Measurements from ENCODE around the gene NEK4.

NEK4 gene

DNA sequence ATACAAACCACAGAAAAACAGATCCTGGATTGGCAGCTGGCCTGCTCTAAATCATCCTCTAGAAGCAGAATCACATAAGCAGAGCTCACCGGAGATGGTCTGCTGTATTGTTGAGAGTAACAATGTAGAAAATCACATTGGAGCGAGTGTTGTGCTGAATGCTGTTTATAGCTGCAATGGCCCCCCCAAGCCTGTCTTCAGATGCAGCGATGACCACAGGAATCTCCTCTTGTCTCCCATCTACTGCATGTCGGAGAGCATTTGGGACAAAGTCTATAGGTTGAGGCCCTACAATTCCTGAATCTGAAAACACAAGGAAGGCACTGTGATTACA, 73.1 kb downstream of the NEK4 start:
- no peak overlapping the region for H3K4me3 ChIP-seq (ENCODE audit: low read depth, low read length)
- DNase-seq (ENCODE audit: low read depth), result no peak
- no peak for TF ChIP-seq CTCF (IDR thresholded peaks at IDR 0.05; ENCODE audit: insufficient read depth, low read depth, low read length, missing control alignments)

DNA sequence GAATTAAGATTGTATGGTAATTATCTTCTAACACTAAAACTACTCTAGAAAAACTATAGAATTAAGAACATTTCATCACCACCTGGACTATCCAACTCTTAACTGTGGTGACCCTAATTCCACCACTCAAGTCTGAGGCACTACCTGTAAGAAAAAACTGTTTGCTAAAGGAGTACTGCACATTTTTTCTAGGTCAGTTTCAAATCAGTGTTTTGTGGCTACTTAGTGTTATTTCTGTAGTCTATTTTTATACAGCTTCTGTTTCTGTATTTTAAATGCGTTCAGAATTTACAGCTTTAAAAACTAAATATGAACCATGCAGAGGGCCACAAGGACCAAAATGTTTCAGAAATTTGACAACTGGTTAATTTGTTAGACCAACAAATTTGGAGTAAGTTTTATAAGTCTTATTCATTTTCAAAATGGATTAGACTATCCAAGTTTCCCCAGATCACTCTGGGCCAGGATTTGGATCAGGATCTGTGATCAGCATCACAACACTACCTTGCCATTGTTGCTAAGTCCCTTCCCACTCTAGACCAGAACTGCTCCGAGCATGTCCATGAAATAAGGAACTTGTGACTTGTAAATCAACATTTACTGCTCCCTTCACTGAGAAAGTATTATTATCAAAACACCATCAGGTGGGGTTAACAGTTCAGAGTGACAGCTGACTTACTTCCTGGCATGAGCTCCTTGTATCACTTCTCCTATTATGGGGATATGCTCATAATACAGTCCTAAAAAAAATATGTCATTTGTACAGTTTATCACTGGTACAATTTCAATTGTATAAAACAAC, 73.7 kb downstream of the NEK4 start:
- H3K4me3 ChIP-seq (ENCODE audit: low read depth, low read length), result peak overlapping the region; percentile 18; the same call in 1 of the 2 replicates
- TF ChIP-seq CTCF (IDR thresholded peaks at IDR 0.05; ENCODE audit: insufficient read depth, low read depth, low read length, missing control alignments), result no peak
- DNase-seq (ENCODE audit: low read depth), result peak; percentile 47

- no peak for DNase-seq (ENCODE audit: low read depth)
- H3K4me3 ChIP-seq (ENCODE audit: low read depth, low read length), result no peak overlapping the region
- no peak for TF ChIP-seq CTCF (IDR thresholded peaks at IDR 0.05; ENCODE audit: insufficient read depth, low read depth, low read length, missing control alignments)
These were observed 74.7 kb downstream of the NEK4 start for GRCh38 chr3:52695798-52696671.

- no peak for DNase-seq (ENCODE audit: low read depth)
- H3K4me3 ChIP-seq (ENCODE audit: low read depth, low read length), result no peak overlapping the region
- no peak for TF ChIP-seq CTCF (IDR thresholded peaks at IDR 0.05; ENCODE audit: insufficient read depth, low read depth, low read length, missing control alignments)
These were observed 76.1 kb downstream of the NEK4 start for GRCh38 chr3:52694528-52695189.

DNA sequence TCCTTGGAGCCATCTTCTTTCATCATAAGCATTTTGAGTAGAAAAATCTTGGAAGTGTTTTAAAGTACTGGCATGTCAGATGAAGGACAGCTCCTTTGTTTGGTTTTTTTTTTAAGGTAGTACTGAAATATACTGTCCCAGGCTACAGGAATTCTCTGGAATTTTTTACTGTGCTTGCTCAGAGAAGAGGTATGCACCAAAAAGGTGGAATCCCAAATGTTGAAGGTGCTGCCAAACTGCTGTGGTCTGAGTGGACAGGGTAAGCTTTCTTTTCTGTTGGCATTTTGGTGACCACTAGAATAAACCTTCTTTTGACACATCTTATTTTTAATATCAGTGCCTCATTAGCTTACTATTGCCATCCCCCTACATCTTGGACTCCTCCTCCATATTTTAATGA, 77.7 kb downstream of the NEK4 start:
- H3K4me3 ChIP-seq (ENCODE audit: low read depth, low read length), result no peak overlapping the region
- DNase-seq (ENCODE audit: low read depth), result no peak
- no peak for TF ChIP-seq CTCF (IDR thresholded peaks at IDR 0.05; ENCODE audit: insufficient read depth, low read depth, low read length, missing control alignments)

- no peak overlapping the region for H3K4me3 ChIP-seq (ENCODE audit: low read depth, low read length)
- no peak for TF ChIP-seq CTCF (IDR thresholded peaks at IDR 0.05; ENCODE audit: insufficient read depth, low read depth, low read length, missing control alignments)
- no peak for DNase-seq (ENCODE audit: low read depth)
These were observed 80.2 kb downstream of the NEK4 start for GRCh38 chr3:52690560-52690959.

Measured in GM12865 (cell line).